NOMO-1 treated with dmso at 0.1 percent for 144 hours (cell line): ENCODE results near the gene ATP10D.
"Not testable (repeated sequence)": the region's sequence is repeated elsewhere in the genome, so short reads cannot be mapped to it uniquely, and the experiment has no call there.

Experiments
- DNase-seq: peaks from one replicate; lab custom pipeline; 2025; ENCODE audit not compliant: unreplicated experiment; lab: John Stamatoyannopoulos, UW

The ATP10D gene

GRCh38 chr4:47534772-47535171 is 49.7 kb downstream of the ATP10D start:
- DNase-seq, result no peak

GRCh38 chr4:47535567-47536147 is 50.6 kb downstream of the ATP10D start:
- no peak for DNase-seq

- DNase-seq, result no peak
Measured at GRCh38 chr4:47536966-47537365, 51.9 kb downstream of the ATP10D start.

GRCh38 chr4:47538111-47538824 is 53.2 kb downstream of the ATP10D start:
- DNase-seq, result no peak

- DNase-seq, result no peak
Measured at GRCh38 chr4:47538825-47539154, 53.7 kb downstream of the ATP10D start.

GRCh38 chr4:47542640-47543039 is 57.6 kb downstream of the ATP10D start:
- not testable (repeated sequence) for DNase-seq

GRCh38 chr4:47543331-47543730 is 58.3 kb downstream of the ATP10D start:
- no peak for DNase-seq

GRCh38 chr4:47550357-47550756 is 65.3 kb downstream of the ATP10D start:
- not testable (repeated sequence) for DNase-seq

- DNase-seq, result no peak
Measured at GRCh38 chr4:47550899-47551548, 65.9 kb downstream of the ATP10D start.

GRCh38 chr4:47551682-47552081 is 66.6 kb downstream of the ATP10D start:
- no peak for DNase-seq

- no peak for DNase-seq
Measured at GRCh38 chr4:47553329-47554125, 68.5 kb downstream of the ATP10D start.

GRCh38 chr4:47555920-47556319 is 70.8 kb downstream of the ATP10D start:
- DNase-seq, result not testable (repeated sequence)

GRCh38 chr4:47557255-47557654 is 72.2 kb downstream of the ATP10D start:
- DNase-seq, result no peak

GRCh38 chr4:47560682-47561081 is 75.6 kb downstream of the ATP10D start:
- no peak for DNase-seq

GRCh38 chr4:47561331-47561730 is 76.3 kb downstream of the ATP10D start:
- no peak for DNase-seq

GRCh38 chr4:47562297-47562696 is 77.2 kb downstream of the ATP10D start:
- DNase-seq, result no peak

- DNase-seq, result no peak
Measured at GRCh38 chr4:47566566-47566965, 81.5 kb downstream of the ATP10D start.

- DNase-seq, result no peak
Measured at GRCh38 chr4:47566969-47567368, 81.9 kb downstream of the ATP10D start.

- DNase-seq, result no peak
Measured at GRCh38 chr4:47567511-47567910, 82.4 kb downstream of the ATP10D start.

GRCh38 chr4:47570816-47571215 is 85.7 kb downstream of the ATP10D start:
- no peak for DNase-seq

- DNase-seq, result no peak
Measured at GRCh38 chr4:47572981-47573380, 87.9 kb downstream of the ATP10D start.
